Measurements from ENCODE around the gene USP25.

Gene USP25

DNA sequence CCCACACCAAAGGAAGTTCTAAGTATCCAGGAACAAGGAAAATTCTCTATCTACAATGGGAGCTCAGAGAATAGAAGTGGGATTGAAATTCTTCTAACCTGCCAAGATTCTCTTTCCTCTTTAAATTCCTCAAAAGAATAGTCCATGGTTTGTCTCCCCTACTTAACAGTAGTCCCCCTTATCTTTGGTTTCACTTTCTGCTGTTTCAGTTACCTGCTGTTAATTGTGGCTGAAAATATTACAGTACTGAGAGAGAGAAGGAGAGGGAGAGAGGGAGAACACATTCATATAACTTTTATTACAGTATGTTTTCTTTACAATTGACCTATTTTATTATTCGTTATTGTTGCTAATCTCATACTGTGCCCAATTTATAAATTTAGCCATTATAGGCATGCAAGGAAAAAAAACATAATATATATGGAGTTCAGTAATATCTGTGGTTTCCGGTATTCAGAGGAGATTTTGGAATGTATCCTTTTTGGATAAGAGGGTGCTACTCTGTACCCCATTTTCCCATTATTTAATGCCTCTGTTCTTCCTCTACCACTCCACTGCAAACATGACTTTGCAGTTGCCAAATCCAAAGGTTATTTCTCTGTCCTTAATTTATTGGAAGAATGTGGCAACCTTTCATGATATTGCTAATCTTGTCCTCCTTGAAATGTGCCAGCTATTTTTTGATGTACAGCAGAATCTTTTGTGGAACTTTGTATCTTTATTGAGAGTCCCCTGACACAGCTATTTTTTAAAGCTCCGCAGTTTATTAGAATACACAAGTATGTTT, 68.0 kb downstream of the USP25 start:
- TF ChIP-seq EZH2phosphoT487 (IDR thresholded peaks at IDR 0.05; ENCODE audit: low read depth) (no peak), CTCF (IDR thresholded peaks at IDR 0.05; ENCODE audit: low read depth, low read length) (no peak)
- Histone ChIP-seq H3K4me1 (ENCODE audit: low read length) (no peaks in the 10 kb centered on the region), H3K27ac (ENCODE audit: low read length) (no peak overlapping the region), H3K36me3 (replicated peaks; ENCODE audit: low read depth, low read length) (no peaks in the 10 kb centered on the region), H3K79me2 (ENCODE audit: low read length) (no peaks in the 10 kb centered on the region), H3K9ac (ENCODE audit: low read length) (no peak overlapping the region), H4K20me1 (ENCODE audit: insufficient read depth, low read length) (no peaks in the 10 kb centered on the region), H3K9me3 (ENCODE audit: insufficient read depth, low read length) (no peaks in the 10 kb centered on the region), H3K27me3 (ENCODE audit: low read depth, low read length) (no peaks in the 10 kb centered on the region), H3K4me3 (ENCODE audit: low read length) (no peak overlapping the region), H2AFZ (ENCODE audit: low read depth, low read length) (no peak overlapping the region), H3K4me2 (ENCODE audit: low read length) (no peak overlapping the region)

- no peak for TF ChIP-seq CTCF (IDR thresholded peaks at IDR 0.05; ENCODE audit: low read depth, low read length)
- TF ChIP-seq EZH2phosphoT487 (IDR thresholded peaks at IDR 0.05; ENCODE audit: low read depth): no peak
- Histone ChIP-seq H3K27ac (ENCODE audit: low read length) (no peak overlapping the region), H3K4me3 (ENCODE audit: low read length) (no peak overlapping the region), H3K36me3 (replicated peaks; ENCODE audit: low read depth, low read length) (no peaks in the 10 kb centered on the region), H4K20me1 (ENCODE audit: insufficient read depth, low read length) (no peaks in the 10 kb centered on the region), H3K4me1 (ENCODE audit: low read length) (no peaks in the 10 kb centered on the region), H3K79me2 (ENCODE audit: low read length) (no peaks in the 10 kb centered on the region), H2AFZ (ENCODE audit: low read depth, low read length) (no peak overlapping the region), H3K27me3 (ENCODE audit: low read depth, low read length) (no peaks in the 10 kb centered on the region), H3K9ac (ENCODE audit: low read length) (no peak overlapping the region), H3K9me3 (ENCODE audit: insufficient read depth, low read length) (no peaks in the 10 kb centered on the region), H3K4me2 (ENCODE audit: low read length) (no peak overlapping the region)
These were observed 71.6 kb downstream of the USP25 start for GRCh38 chr21:15801352-15801863.

DNA sequence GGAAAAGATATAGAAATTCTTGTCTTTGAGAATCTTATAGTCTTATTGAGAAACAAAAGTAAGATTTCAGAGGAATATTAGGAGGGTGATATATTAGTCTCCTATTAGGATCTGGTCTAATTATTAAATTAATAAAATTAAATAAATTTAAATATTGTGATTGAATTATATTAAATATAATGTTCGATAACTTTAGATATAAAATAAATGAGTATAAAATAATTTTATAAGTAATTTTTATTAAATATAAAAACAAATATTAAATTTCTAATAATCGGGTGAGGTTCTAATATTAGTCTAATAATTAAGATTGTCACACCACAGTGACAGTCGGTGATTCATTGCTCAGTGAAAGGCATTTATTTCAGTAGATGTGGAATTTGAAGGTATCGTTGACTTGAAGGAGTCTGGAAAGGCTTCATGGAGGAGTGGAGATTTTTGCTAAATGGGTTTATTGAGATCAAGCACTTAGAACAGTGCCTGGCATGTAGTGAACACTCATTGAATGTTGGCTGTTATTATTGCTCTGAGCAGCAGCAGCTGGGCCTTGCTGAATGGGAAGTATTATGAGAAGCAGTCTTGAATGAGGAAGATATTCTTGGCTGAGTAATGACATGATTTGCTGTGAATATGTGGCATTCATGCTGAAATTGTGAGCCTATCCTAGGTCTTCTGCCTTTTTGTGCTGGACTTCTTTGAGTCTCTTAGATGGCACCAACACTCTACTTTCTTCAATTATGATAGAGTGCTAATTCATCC, 74.6 kb downstream of the USP25 start:
- Histone ChIP-seq H4K20me1 (ENCODE audit: insufficient read depth, low read length) (no peaks in the 10 kb centered on the region), H3K4me2 (ENCODE audit: low read length) (no peak overlapping the region), H3K4me3 (ENCODE audit: low read length) (no peak overlapping the region), H3K9me3 (ENCODE audit: insufficient read depth, low read length) (no peaks in the 10 kb centered on the region), H3K9ac (ENCODE audit: low read length) (no peak overlapping the region), H2AFZ (ENCODE audit: low read depth, low read length) (no peak overlapping the region), H3K27me3 (ENCODE audit: low read depth, low read length) (no peaks in the 10 kb centered on the region), H3K36me3 (replicated peaks; ENCODE audit: low read depth, low read length) (no peaks in the 10 kb centered on the region), H3K27ac (ENCODE audit: low read length) (no peak overlapping the region), H3K79me2 (ENCODE audit: low read length) (no peaks in the 10 kb centered on the region), H3K4me1 (ENCODE audit: low read length) (no peaks in the 10 kb centered on the region)
- TF ChIP-seq CTCF (IDR thresholded peaks at IDR 0.05; ENCODE audit: low read depth, low read length): no peak
- TF ChIP-seq EZH2phosphoT487 (IDR thresholded peaks at IDR 0.05; ENCODE audit: low read depth): no peak

DNA sequence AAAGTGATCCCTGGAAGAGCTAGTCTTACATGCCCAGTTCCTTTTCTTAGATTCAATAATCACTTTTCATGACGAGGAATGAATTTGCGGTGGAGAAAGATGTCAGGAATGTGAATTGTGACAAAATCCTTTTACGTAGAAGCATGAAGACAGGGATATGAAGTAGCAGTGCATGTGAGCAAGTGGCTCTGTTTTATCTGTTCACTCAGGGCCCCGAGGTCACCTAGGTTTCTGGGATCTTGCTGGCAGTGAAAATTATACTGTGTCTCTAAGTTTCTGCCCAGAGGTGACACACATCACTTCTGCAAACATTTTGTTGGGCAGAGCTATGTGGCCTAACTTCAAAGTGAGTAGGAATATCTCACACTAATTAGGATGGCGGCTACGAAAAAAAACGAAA, 79.3 kb downstream of the USP25 start:
- Histone ChIP-seq H3K79me2 (ENCODE audit: low read length) (no peaks in the 10 kb centered on the region), H3K27ac (ENCODE audit: low read length) (no peak overlapping the region), H2AFZ (ENCODE audit: low read depth, low read length) (no peak overlapping the region)

More for the DNA sequence above, 79.3 kb downstream of the USP25 start:
- Histone ChIP-seq H3K4me1 (ENCODE audit: low read length) (no peaks in the 10 kb centered on the region), H4K20me1 (ENCODE audit: insufficient read depth, low read length) (no peaks in the 10 kb centered on the region), H3K36me3 (replicated peaks; ENCODE audit: low read depth, low read length) (peaks cover 12% of the 10 kb centered on the region), H3K4me3 (ENCODE audit: low read length) (no peak overlapping the region), H3K27me3 (ENCODE audit: low read depth, low read length) (no peaks in the 10 kb centered on the region), H3K4me2 (ENCODE audit: low read length) (no peak overlapping the region), H3K9me3 (ENCODE audit: insufficient read depth, low read length) (no peaks in the 10 kb centered on the region), H3K9ac (ENCODE audit: low read length) (no peak overlapping the region)
- TF ChIP-seq CTCF (IDR thresholded peaks at IDR 0.05; ENCODE audit: low read depth, low read length) (no peak), EZH2phosphoT487 (IDR thresholded peaks at IDR 0.05; ENCODE audit: low read depth) (no peak)

Measured in OCI-LY3 (cell line).